ENCODE data around the gene FBXO46.

Gene FBXO46

GRCh38 chr19:45730368-45731288 lies at the start of gene FBXO46:
Gene FBXO46 (minus strand): TSS chr19:45730896. CDS start chr19:45713495, 17,401 bp downstream.
- DNase-seq, result peak; percentile 97

GRCh38 chr19:45780146-45780447 lies 49.4 kb upstream of the FBXO46 start:
- DNase-seq, result no peak

GRCh38 chr19:45779231-45780145 lies 48.8 kb upstream of the FBXO46 start:
- DNase-seq, result peak; percentile 86

- DNase-seq, result no peak
These were observed 47.4 kb upstream of the FBXO46 start for GRCh38 chr19:45778010-45778661.

GRCh38 chr19:45777395-45777961 lies 46.8 kb upstream of the FBXO46 start:
- DNase-seq, result no peak

GRCh38 chr19:45774765-45775164 lies 44.1 kb upstream of the FBXO46 start:
- no peak for DNase-seq

GRCh38 chr19:45773384-45773783 lies 42.7 kb upstream of the FBXO46 start:
- DNase-seq, result no peak

GRCh38 chr19:45772912-45773311 lies 42.2 kb upstream of the FBXO46 start:
- DNase-seq, result no peak

- DNase-seq, result no peak
These were observed 41.6 kb upstream of the FBXO46 start for GRCh38 chr19:45772130-45772840.

GRCh38 chr19:45771311-45771933 lies 40.7 kb upstream of the FBXO46 start:
- DNase-seq, result no peak

GRCh38 chr19:45770192-45771101 lies 39.8 kb upstream of the FBXO46 start:
- DNase-seq, result peak; percentile 95

GRCh38 chr19:45769821-45770191 lies 39.1 kb upstream of the FBXO46 start:
- DNase-seq, result no peak

GRCh38 chr19:45768984-45769782 lies 38.5 kb upstream of the FBXO46 start, which contains the start of gene SIX5:
Gene SIX5 (minus strand): TSS chr19:45769252. CDS start chr19:45768844, 408 bp downstream.
- DNase-seq, result peak; percentile 94

- DNase-seq, result peak; percentile 13
These were observed 37.9 kb upstream of the FBXO46 start for GRCh38 chr19:45768655-45768983.

- peak; percentile 13 for DNase-seq
These were observed 37.4 kb upstream of the FBXO46 start for GRCh38 chr19:45767881-45768654.

- DNase-seq, result no peak
These were observed 36.7 kb upstream of the FBXO46 start for GRCh38 chr19:45767410-45767880.

GRCh38 chr19:45766869-45767346 lies 36.2 kb upstream of the FBXO46 start:
- no peak for DNase-seq

- DNase-seq, result no peak
These were observed 35.7 kb upstream of the FBXO46 start for GRCh38 chr19:45766296-45766868.

All from NCI-H345 (cell line).